ENCODE measurements around the gene PAF1.

DNA sequence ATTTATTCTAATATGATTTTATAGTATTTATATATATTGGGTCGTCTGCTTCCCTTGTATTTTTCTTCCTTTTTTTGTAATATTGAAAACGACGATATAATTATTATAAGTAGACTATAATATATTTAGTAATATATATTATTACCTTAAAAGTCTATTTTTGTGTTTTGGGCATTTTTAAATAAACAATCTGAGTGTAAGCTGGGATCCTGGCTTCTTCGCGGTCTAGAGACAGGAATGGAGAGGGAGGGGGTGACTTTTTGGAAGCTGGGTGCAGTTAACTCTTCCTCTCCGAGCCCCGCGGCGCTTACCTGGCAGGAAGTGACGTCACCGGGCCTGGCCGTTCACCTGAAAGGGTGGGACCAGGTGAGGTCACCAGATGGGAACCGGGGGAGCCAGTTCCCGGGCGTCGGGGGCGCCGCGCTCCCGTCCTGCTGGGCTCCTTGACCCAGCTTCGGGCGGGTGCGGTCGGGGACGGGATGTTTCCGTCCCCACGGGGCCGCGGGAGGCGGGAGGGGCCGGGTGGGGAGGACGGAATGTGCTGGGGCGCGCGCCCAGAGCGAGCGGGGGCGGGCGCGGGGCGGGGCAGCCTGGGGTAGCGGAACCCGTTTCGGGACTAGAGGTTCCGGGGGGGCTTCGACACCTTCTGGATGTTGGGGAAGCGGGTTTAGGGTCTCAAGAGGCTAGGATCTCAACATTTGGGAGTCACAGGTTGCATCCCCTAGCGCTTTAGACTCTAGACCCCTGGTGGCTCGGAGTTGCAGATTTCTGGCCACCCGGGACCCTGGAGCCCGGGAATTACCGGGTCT lies 18.5 kb upstream of the PAF1 start:
- TF ChIP-seq, protein P1, sequence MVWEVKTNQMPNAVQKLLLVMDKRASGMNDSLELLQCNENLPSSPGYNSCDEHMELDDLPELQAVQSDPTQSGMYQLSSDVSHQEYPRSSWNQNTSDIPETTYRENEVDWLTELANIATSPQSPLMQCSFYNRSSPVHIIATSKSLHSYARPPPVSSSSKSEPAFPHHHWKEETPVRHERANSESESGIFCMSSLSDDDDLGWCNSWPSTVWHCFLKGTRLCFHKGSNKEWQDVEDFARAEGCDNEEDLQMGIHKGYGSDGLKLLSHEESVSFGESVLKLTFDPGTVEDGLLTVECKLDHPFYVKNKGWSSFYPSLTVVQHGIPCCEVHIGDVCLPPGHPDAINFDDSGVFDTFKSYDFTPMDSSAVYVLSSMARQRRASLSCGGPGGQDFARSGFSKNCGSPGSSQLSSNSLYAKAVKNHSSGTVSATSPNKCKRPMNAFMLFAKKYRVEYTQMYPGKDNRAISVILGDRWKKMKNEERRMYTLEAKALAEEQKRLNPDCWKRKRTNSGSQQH (CRISPR knock-in tag; IDR thresholded peaks at IDR 0.05; ENCODE audit: low read depth), result no peak
- TF ChIP-seq, protein P2, sequence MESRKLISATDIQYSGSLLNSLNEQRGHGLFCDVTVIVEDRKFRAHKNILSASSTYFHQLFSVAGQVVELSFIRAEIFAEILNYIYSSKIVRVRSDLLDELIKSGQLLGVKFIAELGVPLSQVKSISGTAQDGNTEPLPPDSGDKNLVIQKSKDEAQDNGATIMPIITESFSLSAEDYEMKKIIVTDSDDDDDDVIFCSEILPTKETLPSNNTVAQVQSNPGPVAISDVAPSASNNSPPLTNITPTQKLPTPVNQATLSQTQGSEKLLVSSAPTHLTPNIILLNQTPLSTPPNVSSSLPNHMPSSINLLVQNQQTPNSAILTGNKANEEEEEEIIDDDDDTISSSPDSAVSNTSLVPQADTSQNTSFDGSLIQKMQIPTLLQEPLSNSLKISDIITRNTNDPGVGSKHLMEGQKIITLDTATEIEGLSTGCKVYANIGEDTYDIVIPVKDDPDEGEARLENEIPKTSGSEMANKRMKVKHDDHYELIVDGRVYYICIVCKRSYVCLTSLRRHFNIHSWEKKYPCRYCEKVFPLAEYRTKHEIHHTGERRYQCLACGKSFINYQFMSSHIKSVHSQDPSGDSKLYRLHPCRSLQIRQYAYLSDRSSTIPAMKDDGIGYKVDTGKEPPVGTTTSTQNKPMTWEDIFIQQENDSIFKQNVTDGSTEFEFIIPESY (CRISPR knock-in tag; IDR thresholded peaks at IDR 0.05), result no peak
- TF ChIP-seq, protein P3, sequence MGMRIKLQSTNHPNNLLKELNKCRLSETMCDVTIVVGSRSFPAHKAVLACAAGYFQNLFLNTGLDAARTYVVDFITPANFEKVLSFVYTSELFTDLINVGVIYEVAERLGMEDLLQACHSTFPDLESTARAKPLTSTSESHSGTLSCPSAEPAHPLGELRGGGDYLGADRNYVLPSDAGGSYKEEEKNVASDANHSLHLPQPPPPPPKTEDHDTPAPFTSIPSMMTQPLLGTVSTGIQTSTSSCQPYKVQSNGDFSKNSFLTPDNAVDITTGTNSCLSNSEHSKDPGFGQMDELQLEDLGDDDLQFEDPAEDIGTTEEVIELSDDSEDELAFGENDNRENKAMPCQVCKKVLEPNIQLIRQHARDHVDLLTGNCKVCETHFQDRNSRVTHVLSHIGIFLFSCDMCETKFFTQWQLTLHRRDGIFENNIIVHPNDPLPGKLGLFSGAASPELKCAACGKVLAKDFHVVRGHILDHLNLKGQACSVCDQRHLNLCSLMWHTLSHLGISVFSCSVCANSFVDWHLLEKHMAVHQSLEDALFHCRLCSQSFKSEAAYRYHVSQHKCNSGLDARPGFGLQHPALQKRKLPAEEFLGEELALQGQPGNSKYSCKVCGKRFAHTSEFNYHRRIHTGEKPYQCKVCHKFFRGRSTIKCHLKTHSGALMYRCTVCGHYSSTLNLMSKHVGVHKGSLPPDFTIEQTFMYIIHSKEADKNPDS (CRISPR knock-in tag; IDR thresholded peaks at IDR 0.05), result no peak
- TF ChIP-seq, protein P4, sequence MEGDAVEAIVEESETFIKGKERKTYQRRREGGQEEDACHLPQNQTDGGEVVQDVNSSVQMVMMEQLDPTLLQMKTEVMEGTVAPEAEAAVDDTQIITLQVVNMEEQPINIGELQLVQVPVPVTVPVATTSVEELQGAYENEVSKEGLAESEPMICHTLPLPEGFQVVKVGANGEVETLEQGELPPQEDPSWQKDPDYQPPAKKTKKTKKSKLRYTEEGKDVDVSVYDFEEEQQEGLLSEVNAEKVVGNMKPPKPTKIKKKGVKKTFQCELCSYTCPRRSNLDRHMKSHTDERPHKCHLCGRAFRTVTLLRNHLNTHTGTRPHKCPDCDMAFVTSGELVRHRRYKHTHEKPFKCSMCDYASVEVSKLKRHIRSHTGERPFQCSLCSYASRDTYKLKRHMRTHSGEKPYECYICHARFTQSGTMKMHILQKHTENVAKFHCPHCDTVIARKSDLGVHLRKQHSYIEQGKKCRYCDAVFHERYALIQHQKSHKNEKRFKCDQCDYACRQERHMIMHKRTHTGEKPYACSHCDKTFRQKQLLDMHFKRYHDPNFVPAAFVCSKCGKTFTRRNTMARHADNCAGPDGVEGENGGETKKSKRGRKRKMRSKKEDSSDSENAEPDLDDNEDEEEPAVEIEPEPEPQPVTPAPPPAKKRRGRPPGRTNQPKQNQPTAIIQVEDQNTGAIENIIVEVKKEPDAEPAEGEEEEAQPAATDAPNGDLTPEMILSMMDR (CRISPR knock-in tag; IDR thresholded peaks at IDR 0.05), result no peak
- TF ChIP-seq, protein P5, sequence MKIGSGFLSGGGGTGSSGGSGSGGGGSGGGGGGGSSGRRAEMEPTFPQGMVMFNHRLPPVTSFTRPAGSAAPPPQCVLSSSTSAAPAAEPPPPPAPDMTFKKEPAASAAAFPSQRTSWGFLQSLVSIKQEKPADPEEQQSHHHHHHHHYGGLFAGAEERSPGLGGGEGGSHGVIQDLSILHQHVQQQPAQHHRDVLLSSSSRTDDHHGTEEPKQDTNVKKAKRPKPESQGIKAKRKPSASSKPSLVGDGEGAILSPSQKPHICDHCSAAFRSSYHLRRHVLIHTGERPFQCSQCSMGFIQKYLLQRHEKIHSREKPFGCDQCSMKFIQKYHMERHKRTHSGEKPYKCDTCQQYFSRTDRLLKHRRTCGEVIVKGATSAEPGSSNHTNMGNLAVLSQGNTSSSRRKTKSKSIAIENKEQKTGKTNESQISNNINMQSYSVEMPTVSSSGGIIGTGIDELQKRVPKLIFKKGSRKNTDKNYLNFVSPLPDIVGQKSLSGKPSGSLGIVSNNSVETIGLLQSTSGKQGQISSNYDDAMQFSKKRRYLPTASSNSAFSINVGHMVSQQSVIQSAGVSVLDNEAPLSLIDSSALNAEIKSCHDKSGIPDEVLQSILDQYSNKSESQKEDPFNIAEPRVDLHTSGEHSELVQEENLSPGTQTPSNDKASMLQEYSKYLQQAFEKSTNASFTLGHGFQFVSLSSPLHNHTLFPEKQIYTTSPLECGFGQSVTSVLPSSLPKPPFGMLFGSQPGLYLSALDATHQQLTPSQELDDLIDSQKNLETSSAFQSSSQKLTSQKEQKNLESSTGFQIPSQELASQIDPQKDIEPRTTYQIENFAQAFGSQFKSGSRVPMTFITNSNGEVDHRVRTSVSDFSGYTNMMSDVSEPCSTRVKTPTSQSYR (CRISPR knock-in tag; IDR thresholded peaks at IDR 0.05; ENCODE audit: borderline replicate concordance), result no peak
- TF ChIP-seq, protein P6, sequence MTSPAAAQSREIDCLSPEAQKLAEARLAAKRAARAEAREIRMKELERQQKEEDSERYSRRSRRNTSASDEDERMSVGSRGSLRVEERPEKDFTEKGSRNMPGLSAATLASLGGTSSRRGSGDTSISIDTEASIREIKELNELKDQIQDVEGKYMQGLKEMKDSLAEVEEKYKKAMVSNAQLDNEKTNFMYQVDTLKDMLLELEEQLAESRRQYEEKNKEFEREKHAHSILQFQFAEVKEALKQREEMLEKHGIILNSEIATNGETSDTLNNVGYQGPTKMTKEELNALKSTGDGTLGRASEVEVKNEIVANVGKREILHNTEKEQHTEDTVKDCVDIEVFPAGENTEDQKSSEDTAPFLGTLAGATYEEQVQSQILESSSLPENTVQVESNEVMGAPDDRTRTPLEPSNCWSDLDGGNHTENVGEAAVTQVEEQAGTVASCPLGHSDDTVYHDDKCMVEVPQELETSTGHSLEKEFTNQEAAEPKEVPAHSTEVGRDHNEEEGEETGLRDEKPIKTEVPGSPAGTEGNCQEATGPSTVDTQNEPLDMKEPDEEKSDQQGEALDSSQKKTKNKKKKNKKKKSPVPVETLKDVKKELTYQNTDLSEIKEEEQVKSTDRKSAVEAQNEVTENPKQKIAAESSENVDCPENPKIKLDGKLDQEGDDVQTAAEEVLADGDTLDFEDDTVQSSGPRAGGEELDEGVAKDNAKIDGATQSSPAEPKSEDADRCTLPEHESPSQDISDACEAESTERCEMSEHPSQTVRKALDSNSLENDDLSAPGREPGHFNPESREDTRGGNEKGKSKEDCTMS (CRISPR knock-in tag; conservative IDR thresholded peaks at IDR 0.05), result no peak
- TF ChIP-seq, protein P7, sequence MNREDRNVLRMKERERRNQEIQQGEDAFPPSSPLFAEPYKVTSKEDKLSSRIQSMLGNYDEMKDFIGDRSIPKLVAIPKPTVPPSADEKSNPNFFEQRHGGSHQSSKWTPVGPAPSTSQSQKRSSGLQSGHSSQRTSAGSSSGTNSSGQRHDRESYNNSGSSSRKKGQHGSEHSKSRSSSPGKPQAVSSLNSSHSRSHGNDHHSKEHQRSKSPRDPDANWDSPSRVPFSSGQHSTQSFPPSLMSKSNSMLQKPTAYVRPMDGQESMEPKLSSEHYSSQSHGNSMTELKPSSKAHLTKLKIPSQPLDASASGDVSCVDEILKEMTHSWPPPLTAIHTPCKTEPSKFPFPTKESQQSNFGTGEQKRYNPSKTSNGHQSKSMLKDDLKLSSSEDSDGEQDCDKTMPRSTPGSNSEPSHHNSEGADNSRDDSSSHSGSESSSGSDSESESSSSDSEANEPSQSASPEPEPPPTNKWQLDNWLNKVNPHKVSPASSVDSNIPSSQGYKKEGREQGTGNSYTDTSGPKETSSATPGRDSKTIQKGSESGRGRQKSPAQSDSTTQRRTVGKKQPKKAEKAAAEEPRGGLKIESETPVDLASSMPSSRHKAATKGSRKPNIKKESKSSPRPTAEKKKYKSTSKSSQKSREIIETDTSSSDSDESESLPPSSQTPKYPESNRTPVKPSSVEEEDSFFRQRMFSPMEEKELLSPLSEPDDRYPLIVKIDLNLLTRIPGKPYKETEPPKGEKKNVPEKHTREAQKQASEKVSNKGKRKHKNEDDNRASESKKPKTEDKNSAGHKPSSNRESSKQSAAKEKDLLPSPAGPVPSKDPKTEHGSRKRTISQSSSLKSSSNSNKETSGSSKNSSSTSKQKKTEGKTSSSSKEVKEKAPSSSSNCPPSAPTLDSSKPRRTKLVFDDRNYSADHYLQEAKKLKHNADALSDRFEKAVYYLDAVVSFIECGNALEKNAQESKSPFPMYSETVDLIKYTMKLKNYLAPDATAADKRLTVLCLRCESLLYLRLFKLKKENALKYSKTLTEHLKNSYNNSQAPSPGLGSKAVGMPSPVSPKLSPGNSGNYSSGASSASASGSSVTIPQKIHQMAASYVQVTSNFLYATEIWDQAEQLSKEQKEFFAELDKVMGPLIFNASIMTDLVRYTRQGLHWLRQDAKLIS (CRISPR knock-in tag; IDR thresholded peaks at IDR 0.05), result no peak

All from HepG2 (cell line).